GM23338 (cell line): ENCODE data around the gene UGT1A10. TPM values are rescaled to one million over a fixed set of nuclear protein-coding genes. Genes with fewer than 3 reads are reported as not detected.
"Not testable (repeated sequence)": the region's sequence is repeated elsewhere in the genome, so short reads cannot be mapped to it uniquely, and the experiment has no call there.

ENCODE experiments used
- ATAC-seq: fragments of 200-7000 bp; cut with Tn5 transposase; 3 replicates; pipeline ENCODE4 v1.9.1; 2020
- DNase-seq: peaks from one replicate; pipeline ENCODE4 v3.0.0-alpha.2; 2015; ENCODE audit warnings: low spot score
- H2AFZ ChIP-seq: fragments of 200-600 bp; sonication (generic); 2 replicates; pipeline ENCODE4 v1.8.0; 2016; ENCODE audit warnings: antibody characterized with exemption, mild to moderate bottlenecking, moderate library complexity
- H3F3A ChIP-seq: fragments of 200-600 bp; sonication (generic); replicated peaks from 2 replicates; pipeline ENCODE4 v1.8.0; 2017; ENCODE audit warnings: antibody characterized with exemption, mixed run types, low read depth
- H3K27ac ChIP-seq: fragments of 200-600 bp; sonication (generic); 2 replicates; pipeline ENCODE4 v1.6.1; 2016; ENCODE audit warnings: low read depth
- H3K27me3 ChIP-seq: fragments of 200-600 bp; sonication (generic); 2 replicates; pipeline ENCODE4 v1.8.0; 2016; ENCODE audit warnings: mild to moderate bottlenecking, mixed run types, moderate library complexity; ENCODE audit not compliant: insufficient read depth
- H3K36me3 ChIP-seq: fragments of 200-600 bp; sonication (generic); 2 replicates; pipeline ENCODE4 v1.8.0; 2016; ENCODE audit warnings: mild to moderate bottlenecking; ENCODE audit not compliant: insufficient read depth
- H3K4me1 ChIP-seq: fragments of 200-600 bp; sonication (generic); 2 replicates; pipeline ENCODE4 v1.8.0; 2016; ENCODE audit warnings: mild to moderate bottlenecking, moderate library complexity; ENCODE audit not compliant: insufficient read depth
- H3K4me2 ChIP-seq: fragments of 200-600 bp; sonication (generic); 2 replicates; pipeline ENCODE4 v1.7.1; 2017; ENCODE audit warnings: mixed run types
- H3K4me3 ChIP-seq: fragments of 200-600 bp; sonication (generic); 2 replicates; pipeline ENCODE4 v1.6.1; 2016; ENCODE audit warnings: mixed run types
- H3K79me2 ChIP-seq: fragments of 200-600 bp; sonication (generic); replicated peaks from 2 replicates; pipeline ENCODE4 v1.8.0; 2017; ENCODE audit warnings: mild to moderate bottlenecking; ENCODE audit not compliant: insufficient read depth
- H3K9me2 ChIP-seq: fragments of 200-600 bp; sonication (generic); 2 replicates; pipeline ENCODE4 v1.8.0; 2017; ENCODE audit not compliant: insufficient read depth
- H4K20me1 ChIP-seq: fragments of 200-600 bp; sonication (generic); replicated peaks from 2 replicates; pipeline ENCODE4 v1.8.0; 2017; ENCODE audit warnings: mild to moderate bottlenecking; ENCODE audit not compliant: insufficient read depth
- H3K27ac Mint-ChIP-seq: 2 replicates; pipeline ENCODE4 v1.8.0; 2020; ENCODE audit warnings: inconsistent platforms, mild to moderate bottlenecking, moderate library complexity, mixed read lengths
- H3K27me3 Mint-ChIP-seq: 3 replicates; pipeline ENCODE4 v1.8.0; 2022; ENCODE audit warnings: low read depth, mild to moderate bottlenecking, moderate library complexity, mixed read lengths, inconsistent platforms; ENCODE audit not compliant: insufficient read depth, poor library complexity
- H3K36me3 Mint-ChIP-seq: 3 replicates; pipeline ENCODE4 v1.8.0; 2021; ENCODE audit warnings: low read depth, mild to moderate bottlenecking, inconsistent platforms, moderate library complexity, mixed read lengths
- H3K4me1 Mint-ChIP-seq: 3 replicates; pipeline ENCODE4 v1.8.0; 2020; ENCODE audit warnings: mild to moderate bottlenecking, inconsistent platforms, mixed read lengths
- H3K4me3 Mint-ChIP-seq: 3 replicates; pipeline ENCODE4 v1.8.0; 2021; ENCODE audit warnings: moderate library complexity, mild to moderate bottlenecking, inconsistent platforms, mixed read lengths
- H3K9me3 Mint-ChIP-seq: 3 replicates; pipeline ENCODE4 v1.8.0; 2020; ENCODE audit warnings: moderate library complexity, mild to moderate bottlenecking, inconsistent platforms, mixed read lengths
- CTCF ChIP-seq, 2 experiments: fragments of 200-600 bp in 1 of 2; sonication (generic) in 1 of 2; conservative IDR thresholded peaks; 2 replicates each; pipeline versions ENCODE4 v1.5.1 to v1.6.1; 2016 to 2017; ENCODE audit warnings: antibody characterized with exemption in 2 of 2, low read depth in 2 of 2, mild to moderate bottlenecking in 2 of 2, moderate library complexity in 1 of 2
- ETS1 ChIP-seq: IDR thresholded peaks from 2 replicates; pipeline ENCODE4 v1.6.1; 2016; ENCODE audit warnings: antibody characterized with exemption
- EZH2 ChIP-seq: fragments of 200-600 bp; sonication (generic); IDR thresholded peaks from one replicate; pipeline ENCODE4 v1.8.0; 2017; ENCODE audit warnings: antibody characterized with exemption, mild to moderate bottlenecking, low read depth; ENCODE audit not compliant: unreplicated experiment
- JUNB ChIP-seq: IDR thresholded peaks from one replicate; pipeline ENCODE4 v1.6.1; 2016; ENCODE audit warnings: antibody characterized with exemption; ENCODE audit not compliant: unreplicated experiment
- NANOG ChIP-seq: IDR thresholded peaks from 2 replicates; pipeline ENCODE4 v1.6.1; 2016; ENCODE audit warnings: antibody characterized with exemption, borderline replicate concordance
- POLR2AphosphoS5 ChIP-seq: IDR thresholded peaks from 2 replicates; pipeline ENCODE4 v1.6.1; 2016; ENCODE audit warnings: antibody characterized with exemption, low read depth
- ZNF114 ChIP-seq: fragments of 250-450 bp; sonication (Bioruptor Pico); IDR thresholded peaks from 2 replicates; pipeline ENCODE4 v1.5.0; 2020; ENCODE audit warnings: mild to moderate bottlenecking, moderate library complexity
- ZNF331 ChIP-seq: fragments of 250-450 bp; sonication (Bioruptor Pico); IDR thresholded peaks from 2 replicates; pipeline ENCODE4 v1.5.0; 2020; ENCODE audit warnings: low read depth, mild to moderate bottlenecking, moderate library complexity
- ZNF462 ChIP-seq: fragments of 250-450 bp; sonication (Bioruptor Pico); IDR thresholded peaks from 2 replicates; pipeline ENCODE4 v1.5.0; 2020; ENCODE audit warnings: mild to moderate bottlenecking, moderate library complexity
- polyA plus RNA-seq: library from polyadenylated mRNA; unstranded; fragments of >200 nt; fragmentation: Nextera tagmentation; extraction: Ambion mirVana; gene quantifications from 2 replicates; pipeline ENCODE4 v1.2.1, GENCODE V29; 2016
- total RNA-seq: library from RNA; depleted of rRNA; stranded (reverse); fragments of >200 nt; shearing (Covaris generic); gene quantifications from 2 replicates; pipeline ENCODE4 v1.2.3, GENCODE V29; 2014

Gene UGT1A10
- total and polyA plus RNA-seq, 2 experiments from 2014 or later = not detected

- H3K36me3 Mint-ChIP-seq = peaks cover 16% of the 10 kb centered on the region
- not testable (repeated sequence) for DNase-seq, H2AFZ ChIP-seq, H3K36me3 ChIP-seq, H3K4me1 Mint-ChIP-seq, H3K79me2 ChIP-seq, H3K27ac ChIP-seq, H3K27ac Mint-ChIP-seq, H3F3A ChIP-seq, H3K4me1 ChIP-seq, H3K4me2 ChIP-seq, ATAC-seq, H4K20me1 ChIP-seq, H3K4me3 ChIP-seq, H3K27me3 Mint-ChIP-seq, H3K4me3 Mint-ChIP-seq, H3K27me3 ChIP-seq, H3K9me2 ChIP-seq
- H3K9me3 Mint-ChIP-seq = peaks cover 61% of the 10 kb centered on the region
Observed at GRCh38 chr2:233751212-233752009, 115.2 kb downstream of the UGT1A10 start.

- no peak overlapping the region for H3K4me3 Mint-ChIP-seq
- DNase-seq (no peak), ATAC-seq (no peak)
- H3K9me2 ChIP-seq = peaks cover 4% of the 10 kb centered on the region; the same call in 1 of the 2 replicates
- H3K27me3 Mint-ChIP-seq = no peaks in the 10 kb centered on the region
- no peaks in the 10 kb centered on the region for H3K27me3 ChIP-seq
- no peak overlapping the region for H3K27ac Mint-ChIP-seq
- H3K27ac ChIP-seq = no peak overlapping the region
- H3K79me2 ChIP-seq = no peaks in the 10 kb centered on the region
- H3K4me1 Mint-ChIP-seq = no peaks in the 10 kb centered on the region; the same call in 2 of the 3 replicates
- no peaks in the 10 kb centered on the region for H3K4me1 ChIP-seq
- no peaks in the 10 kb centered on the region for H3K36me3 ChIP-seq
- no peak overlapping the region for H2AFZ ChIP-seq
- H3K4me2 ChIP-seq = no peak overlapping the region
- H3K9me3 Mint-ChIP-seq = peaks cover 36% of the 10 kb centered on the region
- H3K4me3 ChIP-seq = no peak overlapping the region
- no peaks in the 10 kb centered on the region for H3F3A ChIP-seq
- H3K36me3 Mint-ChIP-seq = peaks cover 8% of the 10 kb centered on the region
- H4K20me1 ChIP-seq = no peaks in the 10 kb centered on the region
- TF ChIP-seq JUNB (no peak), POLR2AphosphoS5 (no peak), CTCF (conservative IDR thresholded peaks at IDR 0.05; ENCODE audit: low read depth in 2 of 2) (no peak), NANOG (no peak), ZNF331 (CRISPR knock-in tag) (no peak), ETS1 (no peak), ZNF114 (CRISPR knock-in tag) (no peak), ZNF462 (CRISPR knock-in tag) (no peak), EZH2 (no peak)
Observed at GRCh38 chr2:233754872-233755611, 118.8 kb downstream of the UGT1A10 start.
